Dermis microvascular lymphatic vessel endothelial cell (primary cell): ENCODE measurements around the gene NRG2. TPM values are rescaled to one million over a fixed set of nuclear protein-coding genes. Genes with fewer than 3 reads are reported as not detected.

Experiments
- DNase-seq, 2 donors: peaks; one replicate each; pipeline versions ENCODE4 v3.0.0 to v3.0.0-alpha.2; 2010; ENCODE audit warnings: low read depth in 2 of 2
- total RNA-seq: library from RNA; depleted of rRNA; stranded (reverse); fragments of >200 nt; gene quantifications from 2 replicates; pipeline ENCODE4 v1.2.1, GENCODE V29; 2014

Gene NRG2
- total RNA-seq, 1 donor from 2014 or later, result 0.77 TPM

DNA sequence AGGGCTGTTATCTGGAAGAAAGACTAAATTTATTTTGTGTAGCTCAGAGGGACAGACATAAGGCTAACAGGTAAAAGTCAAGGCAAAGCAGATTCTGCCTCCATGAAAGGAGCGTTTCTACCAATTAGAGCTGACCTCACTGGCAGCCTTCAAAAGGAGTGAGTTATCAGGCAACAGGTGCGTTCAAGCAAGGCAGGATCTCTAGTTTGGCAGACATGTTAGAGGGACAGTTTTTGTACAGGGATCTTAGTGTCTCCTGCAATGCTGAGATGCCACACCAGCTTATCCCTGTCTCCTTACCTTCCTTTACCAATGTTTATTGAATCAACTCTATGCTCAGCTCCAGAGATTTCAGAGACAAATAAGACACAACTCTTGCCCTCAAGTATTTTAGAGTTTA is 73.8 kb downstream of the NRG2 start:
- DNase-seq, result no peak

DNA sequence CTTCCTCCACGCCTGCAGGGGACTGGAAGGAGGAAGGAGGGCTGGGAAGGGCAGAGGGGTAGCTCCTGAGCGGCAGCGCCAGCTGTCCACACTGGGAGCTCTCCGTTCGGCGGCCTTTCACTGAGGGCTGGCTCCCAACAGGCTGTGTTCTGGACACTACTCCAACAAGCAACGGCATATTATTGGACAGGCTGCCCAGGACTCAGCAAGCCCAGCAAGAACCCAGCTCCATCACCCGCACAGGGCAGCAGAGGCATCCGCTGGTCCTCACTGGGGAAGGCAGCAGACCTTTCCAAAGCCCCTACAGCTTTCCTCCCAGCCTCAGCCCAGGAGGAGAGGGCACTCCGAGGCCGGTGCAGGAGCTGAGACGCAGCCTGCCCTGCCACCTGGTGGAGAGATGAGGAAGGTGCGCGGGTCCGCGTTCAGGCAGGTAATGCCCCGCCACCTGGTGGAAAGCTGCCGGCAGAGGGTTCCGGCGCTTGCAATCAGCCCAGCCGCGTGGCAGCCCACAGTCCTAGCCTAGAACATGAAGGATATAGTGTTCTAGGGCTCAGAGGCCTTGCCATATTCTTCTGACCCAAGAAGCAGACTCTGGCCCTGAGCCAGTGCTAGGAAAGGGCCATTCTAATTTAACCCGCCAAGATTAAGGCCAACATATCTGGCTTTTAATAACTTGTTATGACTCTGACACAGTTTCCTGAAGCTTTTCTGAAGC is 74.4 kb downstream of the NRG2 start:
- peak; percentile 51 to 78 for DNase-seq

DNA sequence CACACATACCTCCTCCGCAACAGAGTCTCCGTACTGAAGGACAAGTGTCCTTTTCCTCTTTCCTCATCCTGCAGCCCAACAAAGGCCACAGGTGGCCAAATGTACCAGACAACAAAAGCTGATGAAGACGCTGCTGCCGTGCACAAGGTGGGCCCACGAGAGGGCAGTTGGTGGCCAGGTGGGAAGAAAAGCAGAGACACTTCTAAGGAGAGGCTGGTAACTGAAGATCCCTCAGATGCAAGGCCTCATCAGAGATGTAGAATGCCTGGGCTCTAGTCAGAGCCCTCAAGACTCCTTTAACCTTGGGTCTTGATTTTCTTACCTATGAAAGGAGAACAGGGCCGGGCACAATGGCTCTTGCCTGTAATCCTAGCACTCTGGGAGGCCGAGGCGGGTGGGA is 75.7 kb downstream of the NRG2 start:
- no peak for DNase-seq

DNA sequence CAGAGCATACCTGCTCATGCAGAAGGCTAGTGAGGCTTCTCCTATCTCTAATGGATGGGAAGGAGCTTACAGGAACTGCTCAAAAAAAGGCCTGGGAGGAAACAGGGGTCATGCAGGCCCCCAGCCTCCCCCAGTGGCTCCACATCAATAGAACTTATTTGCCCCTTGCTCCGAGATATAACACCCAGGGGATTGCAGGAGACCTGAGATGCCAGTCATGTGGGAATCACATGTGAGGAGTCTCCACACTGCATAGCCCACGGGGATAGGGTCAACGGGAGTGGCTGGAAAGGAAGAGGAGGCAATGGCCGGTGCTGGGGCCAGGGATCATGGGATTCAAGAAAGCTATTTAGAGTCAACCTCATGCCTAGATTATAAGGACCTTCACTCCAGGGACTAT is 76.2 kb downstream of the NRG2 start:
- no peak for DNase-seq

DNA sequence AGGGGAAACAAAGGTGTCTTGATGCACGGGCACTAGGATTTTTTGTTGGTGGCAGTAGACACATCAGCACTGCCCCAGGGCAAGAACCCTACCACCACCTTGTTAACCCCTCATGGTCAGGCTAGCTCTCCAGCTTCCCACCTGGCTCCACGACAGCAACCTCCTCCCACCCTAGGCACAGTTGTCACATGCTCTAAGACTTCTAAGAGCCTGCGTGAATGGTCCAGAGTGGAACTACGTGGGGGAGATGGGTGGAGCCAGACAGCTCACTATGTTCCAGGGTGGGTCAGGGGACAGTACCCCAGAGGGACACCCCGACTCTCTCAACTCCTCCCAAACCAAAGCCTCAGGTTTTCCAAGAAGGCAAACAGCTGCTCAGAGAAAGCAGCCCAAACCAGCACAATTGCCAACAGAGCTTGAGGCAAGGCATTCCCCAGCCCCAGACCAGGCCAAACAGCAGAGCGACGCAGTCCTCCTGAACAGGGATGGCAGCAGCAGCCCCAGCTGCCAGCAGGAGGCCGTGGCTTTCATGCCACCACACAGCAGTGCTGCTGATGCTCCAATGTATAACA is 78.0 kb downstream of the NRG2 start:
- DNase-seq, result no peak

DNA sequence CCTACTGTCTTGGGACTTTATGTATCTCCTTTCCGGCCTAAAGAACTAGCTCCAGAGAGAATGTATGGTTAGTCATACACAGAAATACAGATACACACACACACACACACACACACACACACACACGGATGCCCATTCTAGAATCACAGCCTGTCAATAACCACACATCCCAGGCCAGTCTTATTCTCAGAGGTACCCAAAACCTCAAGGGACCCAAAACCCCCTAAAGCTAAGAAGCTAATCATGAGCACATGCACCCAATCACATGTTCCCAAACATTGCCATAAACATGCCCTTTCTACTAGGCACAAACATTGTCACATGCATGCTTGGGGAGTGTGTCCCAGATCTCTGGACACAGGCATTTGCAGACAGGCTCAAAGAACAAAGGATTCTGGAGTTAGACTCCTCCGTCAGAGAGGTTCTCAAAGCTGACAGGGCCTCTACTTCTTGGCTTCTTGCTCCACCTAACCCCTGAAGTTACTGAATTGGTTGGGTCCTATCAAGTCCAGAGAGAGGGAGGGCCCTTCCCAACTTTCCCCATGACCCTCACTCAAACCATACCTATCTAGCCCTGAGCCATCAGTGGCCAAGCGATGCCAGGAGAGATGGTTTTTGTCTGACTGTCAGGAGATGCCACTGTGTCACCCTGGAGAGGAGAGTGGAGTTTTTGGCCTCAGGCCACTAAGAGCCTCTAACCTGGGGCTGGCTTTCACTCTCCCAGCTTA is 78.7 kb downstream of the NRG2 start:
- DNase-seq, result no peak

DNA sequence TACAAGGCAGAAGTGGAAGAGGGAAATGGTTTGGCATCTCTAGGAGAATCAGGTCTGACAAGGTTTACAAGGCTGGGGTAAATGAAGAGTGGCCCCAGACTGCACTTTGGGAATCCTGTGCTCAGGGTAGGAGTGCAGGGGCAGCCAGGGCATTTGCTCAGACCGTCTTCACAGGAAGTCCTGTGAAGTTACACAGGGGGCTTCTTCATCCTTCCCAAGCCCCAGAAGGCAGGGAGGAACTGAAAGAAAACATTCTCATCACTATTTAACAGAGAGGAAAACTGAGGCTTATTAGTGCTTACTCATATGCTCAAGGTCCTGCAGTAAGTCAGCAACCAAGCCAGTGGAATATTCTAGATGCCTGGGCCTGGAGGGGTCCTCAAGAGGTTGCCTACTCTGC is 80.7 kb downstream of the NRG2 start:
- DNase-seq, result no peak

DNA sequence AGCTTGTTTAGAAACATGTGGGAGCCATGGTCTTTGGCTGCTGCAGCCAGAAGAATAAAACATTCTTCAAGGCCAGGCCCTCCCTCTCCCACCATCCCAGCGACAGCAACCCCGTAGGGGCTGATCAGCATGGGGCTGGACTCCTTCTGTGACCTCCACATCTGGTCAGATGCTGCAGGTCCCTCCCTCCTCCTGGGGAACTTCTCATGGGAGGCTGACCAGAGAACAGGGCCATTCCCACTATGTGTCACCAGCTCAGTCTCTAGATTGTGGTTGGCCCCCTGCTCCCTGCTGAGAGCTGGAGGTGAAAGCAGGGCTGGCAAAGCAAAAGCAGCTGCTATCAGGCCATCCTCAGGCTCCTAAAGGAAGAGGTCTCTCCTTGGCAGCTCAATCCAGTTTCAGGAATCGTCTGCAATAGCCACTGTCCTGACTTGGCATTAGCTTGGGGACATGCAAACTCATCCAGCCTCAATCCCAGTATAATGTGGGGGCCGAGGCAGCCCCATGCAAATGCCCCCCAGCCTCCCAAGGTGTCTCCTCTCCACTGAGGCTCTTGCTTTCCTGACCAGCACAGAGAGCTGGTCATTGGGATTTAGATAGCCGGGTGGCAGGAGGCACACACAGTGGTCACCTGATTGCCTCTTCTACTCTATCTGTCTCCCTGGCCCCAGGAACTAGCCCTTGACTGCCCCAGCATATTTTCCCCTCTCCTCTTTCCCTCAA is 81.5 kb downstream of the NRG2 start:
- DNase-seq, result no peak

DNA sequence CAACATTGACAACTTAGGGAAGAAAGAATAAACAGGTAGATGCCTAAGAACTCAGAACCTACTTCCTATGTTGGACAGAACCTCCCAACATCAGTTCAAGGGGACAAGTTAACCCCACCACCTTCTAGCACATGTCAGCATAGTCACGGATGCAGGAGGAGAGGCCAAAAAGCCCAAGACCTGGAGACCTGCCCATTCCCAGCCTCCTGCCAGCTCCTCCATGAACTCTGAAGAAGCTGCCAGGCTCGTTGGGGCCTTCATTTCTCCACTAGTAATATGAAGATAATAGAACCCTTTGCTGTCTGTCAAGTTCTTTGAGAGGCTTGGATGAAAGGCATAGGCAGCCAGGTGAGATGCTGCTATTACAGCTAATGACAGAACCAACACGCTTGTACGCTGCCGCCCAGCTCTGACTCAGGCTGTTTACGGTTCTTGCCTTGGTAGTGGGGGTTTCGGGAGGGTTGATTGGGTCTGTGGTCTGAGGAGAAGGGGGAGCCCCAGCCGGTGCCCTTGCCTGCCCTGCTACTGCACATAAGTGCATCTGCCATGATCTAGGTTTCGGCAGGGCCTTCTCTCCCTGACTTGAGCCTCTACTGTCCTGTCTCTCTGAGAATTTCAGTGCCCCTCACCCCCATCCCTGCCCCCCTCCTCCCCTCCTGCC is 82.2 kb downstream of the NRG2 start:
- DNase-seq, result no peak

DNA sequence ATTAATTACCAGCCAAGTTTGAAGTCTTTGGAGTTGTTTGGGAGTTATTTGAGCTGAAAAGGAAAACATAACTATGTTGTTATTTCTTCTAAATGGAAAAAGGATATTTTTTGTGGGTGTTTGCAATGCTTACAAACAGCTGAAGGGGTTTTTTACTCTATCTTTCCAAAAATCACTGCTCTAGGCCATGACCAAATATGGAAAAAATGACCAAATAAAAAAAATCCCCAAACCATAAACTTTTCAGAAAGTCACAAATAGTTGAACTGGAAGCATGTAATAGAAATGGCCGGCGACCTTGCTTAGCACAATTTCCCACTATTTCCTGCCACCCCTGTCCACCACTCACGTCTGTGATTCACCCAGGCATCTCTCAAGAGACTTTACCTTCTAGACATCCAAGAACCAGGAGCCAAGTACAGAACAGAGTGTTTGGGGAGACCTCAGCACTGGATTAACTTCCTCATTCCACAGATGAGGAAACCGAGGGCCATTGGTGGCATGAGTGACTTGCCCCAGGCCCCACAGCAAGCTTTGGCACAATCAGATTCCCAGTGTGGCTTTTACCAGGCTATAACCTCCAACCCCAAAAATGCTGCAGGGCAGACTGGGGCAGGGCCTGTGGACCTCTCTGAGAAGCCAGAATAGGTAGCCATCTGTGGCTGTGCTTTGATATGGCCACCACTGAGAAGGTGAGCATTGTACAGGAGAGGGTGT is 84.5 kb downstream of the NRG2 start:
- DNase-seq, result no peak

DNA sequence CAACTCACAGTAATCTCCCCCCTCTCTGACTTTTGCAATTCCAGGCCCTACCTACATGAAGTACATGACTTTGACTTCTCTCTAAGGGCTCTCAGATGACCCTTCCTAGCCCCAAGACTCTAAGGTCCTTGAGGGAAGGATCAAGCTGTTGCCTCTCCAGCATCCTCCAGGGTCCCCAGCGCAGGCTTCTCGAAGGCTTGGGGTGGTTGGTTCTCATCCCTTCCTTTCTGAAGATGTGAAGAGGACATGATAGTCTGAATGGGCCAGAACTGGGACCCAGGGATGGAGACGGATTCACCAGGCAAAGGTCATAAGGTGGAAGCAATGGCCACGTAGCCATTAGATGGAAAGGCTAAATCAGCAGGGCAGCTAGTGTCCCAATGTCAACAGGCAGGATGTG is 86.8 kb downstream of the NRG2 start:
- no peak for DNase-seq

DNA sequence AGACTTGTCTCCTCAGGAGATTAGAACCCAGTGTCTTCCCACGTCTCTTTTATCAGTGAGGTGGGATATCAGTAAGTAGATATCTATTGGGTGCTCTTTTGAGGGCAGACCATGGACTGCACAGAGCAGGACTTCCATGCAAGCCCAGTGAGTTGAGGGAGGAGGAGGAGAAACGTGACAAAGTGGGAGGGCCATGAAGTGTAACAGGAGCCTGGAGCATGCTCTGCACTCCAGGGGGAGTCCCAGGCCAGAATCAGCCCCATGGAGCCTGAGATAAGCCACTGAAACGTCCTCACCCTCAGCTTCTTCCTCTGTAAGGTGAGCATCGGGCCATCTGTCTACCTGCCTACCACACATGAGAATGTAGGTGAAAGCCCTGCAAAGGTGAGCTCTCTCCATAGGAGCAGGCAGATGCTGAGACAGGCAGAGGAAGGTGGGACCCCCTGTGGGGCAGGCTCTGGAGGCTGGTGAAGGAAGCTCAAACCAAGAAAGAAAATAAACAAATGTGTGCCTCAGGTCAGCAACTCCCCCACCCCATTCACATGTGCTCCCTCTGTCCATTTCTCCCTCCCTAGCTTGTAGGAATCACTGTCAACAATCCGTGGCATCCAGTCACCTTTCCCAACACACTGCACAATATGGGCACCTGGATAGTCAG is 87.4 kb downstream of the NRG2 start:
- DNase-seq, result no peak

DNA sequence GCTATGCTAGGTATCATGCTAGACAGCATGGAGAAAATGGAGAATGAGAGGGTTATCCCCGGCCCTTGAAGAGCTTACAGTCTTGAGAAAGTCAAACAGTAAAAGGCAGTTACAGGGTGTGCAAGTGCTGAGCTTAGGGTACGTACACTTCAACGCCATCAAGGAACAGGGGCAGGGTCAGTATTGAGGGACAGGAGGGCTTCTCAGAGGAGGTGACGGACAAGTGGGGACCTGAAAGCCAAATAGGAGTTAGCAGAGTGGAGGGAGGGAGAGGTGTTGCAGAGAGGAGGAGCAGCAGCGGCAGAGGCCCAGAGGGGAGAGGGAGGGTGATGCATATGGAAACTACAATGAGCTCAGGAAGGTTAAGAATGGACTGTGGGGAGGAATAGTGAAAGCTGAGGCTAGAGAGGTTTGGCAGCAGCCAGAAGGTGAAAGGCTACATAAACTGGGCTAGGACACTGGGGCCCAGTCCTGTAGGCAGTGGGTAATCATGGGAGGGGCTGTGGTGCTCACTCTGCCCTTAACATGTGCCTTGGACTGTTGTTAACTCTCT is 88.0 kb downstream of the NRG2 start:
- DNase-seq, result no peak

DNA sequence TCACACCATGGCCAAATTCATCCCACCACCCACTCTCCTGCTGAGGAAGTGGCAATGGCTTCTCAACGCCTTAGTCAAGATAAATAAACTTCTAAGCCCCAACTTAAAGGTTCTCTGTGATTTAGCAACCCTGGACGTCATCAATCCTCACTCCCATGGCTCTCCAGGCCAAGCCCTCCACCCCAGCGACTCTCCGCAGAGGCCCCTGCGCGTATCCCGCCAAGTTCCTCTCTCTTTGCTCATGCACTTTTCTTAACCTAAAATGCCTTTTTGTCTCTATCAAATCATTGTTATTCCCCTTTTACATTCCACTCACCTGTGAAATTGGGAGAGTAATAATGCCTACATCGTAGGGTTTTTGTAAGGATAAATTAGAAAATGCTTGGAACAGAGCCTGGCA is 88.6 kb downstream of the NRG2 start:
- no peak for DNase-seq

DNA sequence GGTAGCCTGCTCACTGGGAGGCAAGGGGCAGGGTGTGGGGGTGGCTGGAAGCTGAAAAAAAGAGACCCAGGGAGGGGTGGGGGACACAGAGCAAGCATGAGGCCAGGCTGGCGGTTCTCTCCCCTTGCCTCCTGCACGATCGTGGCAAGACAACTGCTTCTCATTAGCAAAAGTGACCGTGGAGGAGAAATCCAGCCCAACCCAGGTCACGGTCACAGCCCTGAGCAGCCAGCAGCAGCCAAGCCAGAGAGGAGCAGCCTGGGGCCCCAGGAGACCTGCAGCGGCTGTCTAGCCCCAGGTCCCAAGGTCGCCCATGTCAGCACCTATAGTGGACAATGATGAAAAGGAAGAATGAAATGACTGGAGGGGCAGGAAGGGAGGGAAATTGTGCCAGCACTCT is 89.1 kb downstream of the NRG2 start:
- no peak for DNase-seq

DNA sequence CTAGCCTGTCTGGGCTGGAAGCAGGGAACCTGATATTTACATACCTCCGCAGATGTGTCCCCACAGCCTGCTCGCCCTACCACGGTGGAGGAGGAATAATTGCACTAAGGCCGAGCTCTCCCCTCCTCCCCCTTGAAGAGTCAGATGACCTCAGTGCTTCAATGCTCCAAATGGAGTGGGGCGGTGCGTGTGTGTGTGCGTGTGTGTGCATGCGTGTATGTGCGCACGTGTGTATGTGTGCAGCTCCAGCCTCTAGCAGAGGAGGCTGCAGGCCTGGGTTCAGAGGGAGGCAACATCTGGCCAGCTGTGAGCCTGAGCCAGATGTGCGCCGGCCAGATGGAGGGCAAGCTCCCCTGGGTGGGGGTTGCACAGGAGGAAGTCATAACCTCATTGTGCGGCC is 90.5 kb downstream of the NRG2 start:
- no peak for DNase-seq

DNA sequence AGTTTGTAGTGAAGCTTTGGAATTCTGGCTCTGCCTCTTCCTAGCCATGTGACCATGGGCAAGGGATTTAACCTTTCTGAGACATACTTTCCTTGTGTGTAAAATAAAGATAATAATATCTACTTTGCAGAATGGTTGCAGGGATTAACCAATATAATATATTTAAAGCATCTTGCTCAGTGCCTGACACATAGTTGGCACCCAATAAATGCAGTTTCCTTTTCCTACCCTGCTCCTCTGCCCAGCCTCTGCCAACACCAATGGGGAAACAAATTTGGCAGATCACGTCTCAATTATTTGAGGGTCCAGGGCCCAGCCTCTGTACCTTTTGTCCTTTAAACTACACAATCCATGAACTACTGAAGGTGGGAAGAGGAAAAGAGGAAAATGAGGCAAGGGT is 91.1 kb downstream of the NRG2 start:
- DNase-seq, result no peak

DNA sequence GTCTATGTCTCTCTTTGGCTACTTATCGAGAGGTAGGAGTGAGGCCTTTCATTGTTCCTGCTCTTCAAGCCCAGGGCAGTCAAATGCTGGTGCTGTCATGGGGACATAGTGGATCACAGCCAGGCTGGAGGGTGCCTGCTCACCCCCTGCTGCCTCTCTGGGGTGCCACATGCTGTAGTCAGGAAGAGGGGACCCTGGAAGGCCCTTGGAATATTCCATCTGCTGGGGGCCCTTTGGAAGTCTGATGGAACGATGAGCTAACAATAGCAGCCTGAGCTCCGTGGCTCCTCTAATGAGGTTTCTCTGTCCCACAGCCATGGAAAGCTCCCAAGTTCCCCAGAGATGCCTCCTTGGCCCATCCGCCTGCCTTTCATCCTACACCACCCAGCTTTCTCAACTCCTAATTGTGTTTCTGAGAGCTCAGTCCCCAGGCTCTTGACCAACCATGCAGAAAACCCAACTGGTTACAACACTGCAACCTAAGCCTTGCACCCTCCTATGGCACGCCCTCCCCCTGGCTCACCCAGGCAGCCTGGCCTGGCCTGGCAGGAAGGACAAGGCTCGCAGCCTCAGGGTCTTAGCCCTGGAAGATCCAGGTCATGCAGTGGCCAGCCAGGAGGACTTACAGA is 91.7 kb downstream of the NRG2 start:
- no peak for DNase-seq

DNA sequence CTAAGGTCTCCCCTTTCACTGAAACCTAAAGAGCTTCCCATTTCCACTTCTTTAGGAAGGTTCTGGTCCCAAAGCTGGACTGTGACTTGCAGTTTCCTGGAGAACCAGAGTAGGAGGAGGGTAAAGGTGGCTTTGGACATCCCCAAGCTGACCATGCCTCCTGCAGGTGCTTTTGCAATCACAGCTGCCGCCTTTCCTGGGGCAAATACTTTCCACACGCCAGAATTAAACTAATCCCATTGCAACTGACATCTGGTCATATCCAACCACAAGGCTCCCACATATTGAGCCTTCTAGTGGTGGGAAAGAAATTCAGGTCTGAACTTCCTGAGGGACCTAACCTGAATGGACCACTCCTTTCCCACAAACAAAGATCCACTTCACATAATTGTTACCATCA is 92.7 kb downstream of the NRG2 start:
- DNase-seq, result no peak

DNA sequence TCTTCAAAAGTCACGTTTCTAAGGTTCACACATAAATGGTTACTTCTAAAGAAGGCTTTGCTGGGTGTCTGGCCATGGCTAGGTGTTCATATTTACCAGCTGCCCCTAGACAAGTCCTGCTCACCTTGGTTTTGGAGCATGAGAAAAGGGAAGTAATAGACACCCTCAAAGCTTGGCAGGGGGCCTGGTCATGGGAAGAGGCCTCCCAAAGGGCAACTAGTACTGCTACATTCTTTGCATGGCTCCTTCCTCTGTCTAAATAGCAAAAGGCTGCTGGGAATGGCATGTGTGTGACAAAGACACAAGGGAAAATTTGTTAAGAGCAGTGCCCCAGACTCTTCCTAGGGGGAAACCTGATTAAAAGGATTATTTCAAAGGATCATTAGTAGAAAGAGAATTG is 93.4 kb downstream of the NRG2 start:
- DNase-seq, result no peak
